Psoas muscle (tissue), 8 donors: Measurements from ENCODE around the gene FHL3. TPM values are rescaled to one million over a fixed set of nuclear protein-coding genes. Genes with fewer than 3 reads are reported as not detected.

Experiments
- ATAC-seq, 4 donors: fragments of 200-7000 bp; cut with Tn5 transposase; one replicate each; pipeline ENCODE4 v1.9.1; 2020; ENCODE audit warnings: moderate library complexity in 3 of 4, mild to moderate bottlenecking in 2 of 4
- DNase-seq, 2 donors: peaks; one replicate each; pipeline ENCODE4 v3.0.0-alpha.2; 2020
- H3K27ac ChIP-seq: fragments of 200-600 bp; one replicate; pipeline ENCODE4 v1.8.0; 2022
- H3K27me3 ChIP-seq, 3 donors: fragments of 200-600 bp in 1 of 3; one replicate each; pipeline versions ENCODE4 v1.6.1 to v1.8.0; 2013 to 2022; ENCODE audit warnings: low read length in 2 of 3, mild to moderate bottlenecking in 2 of 3, moderate library complexity in 1 of 3; ENCODE audit not compliant: insufficient read depth in 3 of 3
- H3K36me3 ChIP-seq, 2 donors: fragments of 200-600 bp in 1 of 2; one replicate each; pipeline versions ENCODE4 v1.6.1 to v1.8.0; 2013 to 2022; ENCODE audit warnings: low read depth in 1 of 2, mild to moderate bottlenecking in 1 of 2, moderate library complexity in 1 of 2; ENCODE audit not compliant: insufficient read depth in 1 of 2
- H3K4me1 ChIP-seq: fragments of 200-600 bp; one replicate; pipeline ENCODE4 v1.8.0; 2022
- H3K4me3 ChIP-seq: fragments of 200-600 bp; one replicate; pipeline ENCODE4 v1.8.0; 2022; ENCODE audit warnings: mild to moderate bottlenecking
- H3K9me3 ChIP-seq: fragments of 200-600 bp; one replicate; pipeline ENCODE4 v1.8.0; 2022
- CTCF ChIP-seq: fragments of 200-600 bp; IDR thresholded peaks from one replicate; pipeline ENCODE4 v1.8.0; 2022; ENCODE audit warnings: antibody characterized with exemption
- WGBS, 3 donors: extraction: QIAGEN DNeasy Blood & Tissue Kit; methylation state at CpG; one replicate each; pipeline versions ENCODE4 v1.1.6 to v1.1.7; 2013; 5-methylcytosine and 5-hydroxymethylcytosine counted together
- intact Hi-C, 2 donors: fragments of 100-400 bp; cut with DNase I; formaldehyde crosslinking; loops; one replicate each; pipeline versions ENCODE4 v1.11.0 to v1.14.2; 2022
- polyA plus RNA-seq, 3 donors: library from polyadenylated mRNA; stranded (reverse); fragments of 200-250 nt; gene quantifications; one replicate each; pipeline ENCODE4 v1.2.3, GENCODE V29; 2013
- total RNA-seq, 4 donors: library from RNA; stranded (reverse); fragmentation: NEBNext Ultra II Directional in 2 of 4; extraction: Animal tissue kit (Norgen Biotek cat#: 25700) in 2 of 4; gene quantifications; one replicate each; pipeline versions ENCODE4 v1.2.1 to v1.2.4, GENCODE V29; 2021 to 2023
- donor health status: healthy with polysubstance abuse.
- donor health status: DM: no; HTN: no; CAD: no; lungs with moderate emphysema.
- donor health status: Bipolar disorder and iron deficiency.
- donor health status: healthy.
- donor health status: DM: yes; HTN: yes; CAD: no.
- donor health status: DM: no; HTN: no; CAD: no.
- donor health status: DM: no; HTN: no; CAD: no.
- donor health status: DM: yes; HTN: yes; CAD: no.

Gene FHL3
- total and polyA plus RNA-seq, 7 donors = 41.6 to 1,187 (median 491) TPM

DNA sequence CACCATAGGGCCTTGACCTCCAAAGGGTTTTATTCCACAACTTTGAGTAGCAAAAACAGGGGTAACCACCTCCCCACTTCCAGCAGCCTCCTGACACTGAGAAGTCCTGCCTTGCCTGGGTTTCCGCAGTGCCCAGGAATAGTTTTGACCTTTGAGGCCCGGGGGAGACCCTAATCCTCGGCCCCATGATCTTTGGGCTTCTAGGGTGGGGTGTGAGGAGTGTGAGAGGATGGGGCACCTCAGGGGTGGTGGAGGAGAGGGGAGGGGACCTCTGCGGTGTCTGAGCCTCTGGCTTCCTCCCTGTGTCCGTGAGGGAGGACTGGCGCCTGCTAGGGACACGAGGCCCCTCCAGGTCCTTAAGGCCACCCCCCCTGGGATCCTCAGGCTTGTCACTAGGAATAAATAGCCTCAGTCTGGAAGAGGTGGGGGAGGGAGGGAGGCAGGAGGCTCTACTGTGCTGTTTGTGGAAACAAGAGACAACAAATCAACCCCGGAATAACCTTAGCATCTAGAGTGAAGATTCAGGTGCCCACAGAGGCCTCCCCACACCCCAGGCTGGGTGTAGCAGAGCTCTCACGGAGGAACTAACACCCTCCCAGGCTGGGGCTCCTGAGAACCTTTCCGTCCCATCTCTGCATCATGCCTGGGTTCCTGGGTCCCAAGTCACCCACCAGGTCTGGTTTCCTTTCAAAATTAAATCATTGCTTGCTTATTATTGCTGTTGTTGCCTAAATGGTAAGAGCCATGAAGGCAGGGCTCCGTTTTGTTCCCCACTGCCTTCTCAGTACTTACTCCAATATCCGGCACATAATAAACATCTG is 904 bp upstream of the FHL3 start:
- intact Hi-C loops = no loop called here
- peaks cover 0 to 7% of the 10 kb centered on the region in 2 donors for H3K36me3 ChIP-seq
- H3K9me3 ChIP-seq = no peaks in the 10 kb centered on the region
- WGBS, 3 donors = 18 to 23% (median 19%) methylated on average over 9 to 12 of the region's 12 CpGs
- TF ChIP-seq CTCF = no peak
- H3K27me3 ChIP-seq = no peaks in the 10 kb centered on the region
- ATAC-seq (peak; percentile 60 to 68 (median 66)), DNase-seq (peak; percentile 78 to 95)
- peak overlapping the region; percentile 84 for H3K4me3 ChIP-seq
- peak overlapping the region; percentile 98 for H3K27ac ChIP-seq
- H3K4me1 ChIP-seq = peaks cover 61% of the 10 kb centered on the region

- no peaks in the 10 kb centered on the region for H3K9me3 ChIP-seq
- DNase-seq = peak in 1 of 2 donors; percentile 33
- no peaks in the 10 kb centered on the region for H3K27me3 ChIP-seq
- TF ChIP-seq CTCF = no peak
- H3K4me1 ChIP-seq = peaks cover 63% of the 10 kb centered on the region
- intact Hi-C loops = no loop called here
- no peak for ATAC-seq
- WGBS, 3 donors = 1 to 2% (median 1%) methylated on average over 26 of the region's 26 CpGs
- peak overlapping the region; percentile 98 for H3K27ac ChIP-seq
- H3K36me3 ChIP-seq = peaks cover 0 to 14% of the 10 kb centered on the region in 2 donors
- peak overlapping the region; percentile 84 for H3K4me3 ChIP-seq
These were observed 818 bp downstream of the FHL3 start for GRCh38 chr1:38004284-38005108.

DNA sequence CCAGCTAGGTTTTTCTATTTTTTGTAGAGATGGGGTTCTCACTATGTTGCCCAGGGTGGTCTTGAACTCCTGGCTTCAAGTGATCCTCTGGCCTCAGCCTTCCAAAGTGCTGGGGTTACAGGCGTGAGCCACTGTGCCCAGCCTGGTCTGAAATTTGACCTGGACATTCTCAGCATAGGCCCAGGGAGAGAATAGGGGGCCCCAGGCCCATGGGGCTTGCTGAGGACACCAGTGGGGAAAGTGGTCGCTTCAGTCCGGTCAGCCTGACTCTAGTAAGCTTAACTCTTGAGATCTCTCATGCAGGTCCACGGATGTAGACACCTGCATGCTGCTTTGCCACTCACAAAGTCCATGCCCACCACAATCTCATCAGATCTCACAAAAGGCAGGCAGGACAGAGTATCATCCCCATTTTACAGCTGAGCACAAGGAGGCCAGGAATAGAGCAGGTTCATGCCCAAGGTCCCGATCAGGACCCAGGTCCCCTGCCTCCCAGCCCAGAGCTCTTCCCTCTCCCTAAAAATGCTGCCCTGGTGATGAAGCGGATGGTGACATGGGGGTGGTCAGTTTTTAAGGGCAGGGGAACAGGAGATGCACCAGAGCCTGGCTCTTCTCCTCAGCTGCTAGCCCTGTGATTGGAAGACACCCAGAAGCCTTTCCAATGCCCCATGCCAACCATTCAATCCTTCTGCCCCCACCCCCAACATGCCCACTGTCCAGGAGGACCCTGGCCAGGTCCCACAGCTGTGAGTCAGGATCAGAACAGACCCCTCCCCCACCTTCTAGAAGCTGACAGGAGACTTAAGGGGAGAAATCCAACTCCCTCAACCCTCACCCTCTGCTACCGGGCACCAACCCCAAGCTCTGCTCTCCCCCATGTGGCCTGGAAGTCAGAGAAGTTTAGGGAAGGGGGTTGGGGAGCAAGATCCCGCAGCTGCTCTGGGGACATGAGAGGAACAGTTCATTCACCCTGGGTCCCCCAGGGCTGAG is 1.8 kb downstream of the FHL3 start:
- intact Hi-C loops = no loop called here
- peak; percentile 78 to 93 for DNase-seq
- peaks cover 68% of the 10 kb centered on the region for H3K4me1 ChIP-seq
- no peak for TF ChIP-seq CTCF
- peak overlapping the region; percentile 84 for H3K4me3 ChIP-seq
- ATAC-seq = peak; percentile 58 to 68 (median 65)
- H3K36me3 ChIP-seq = peaks cover 0 to 23% of the 10 kb centered on the region in 2 donors
- peak overlapping the region; percentile 98 for H3K27ac ChIP-seq
- H3K27me3 ChIP-seq = no peaks in the 10 kb centered on the region
- 19 to 26% (median 22%) methylated on average over 8 of the region's 8 CpGs for WGBS, 3 donors
- H3K9me3 ChIP-seq = no peaks in the 10 kb centered on the region
